ENCODE results near the gene MYO1D. TPM values are rescaled to one million over a fixed set of nuclear protein-coding genes. Genes with fewer than 3 reads are reported as not detected.

MYO1D gene
- total RNA-seq, 4 donors from 2014 or later, result 247 to 569 (median 444) TPM

DNA sequence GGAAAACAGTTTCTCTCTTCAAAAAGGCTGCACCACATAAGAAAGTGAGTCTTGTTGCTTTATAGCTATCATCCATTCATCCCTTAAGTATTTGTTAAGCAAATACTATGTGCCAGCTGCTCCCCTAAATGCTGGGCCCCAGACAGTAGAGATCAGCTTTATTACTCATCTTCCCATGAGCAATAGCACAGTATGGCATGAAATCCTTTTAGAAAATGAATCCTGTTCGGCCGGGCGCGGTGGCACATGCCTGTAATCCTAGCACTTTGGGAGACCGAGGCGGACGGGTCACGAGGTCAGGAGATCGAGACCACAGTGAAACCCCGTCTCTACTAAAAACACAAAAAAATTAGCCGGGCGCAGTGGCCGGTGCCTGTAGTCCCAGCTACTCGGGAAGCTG lies 99.5 kb downstream of the MYO1D start:
- TF ChIP-seq POLR2AphosphoS5 (IDR thresholded peaks at IDR 0.05), result no peak
- TF ChIP-seq, protein P1, sequence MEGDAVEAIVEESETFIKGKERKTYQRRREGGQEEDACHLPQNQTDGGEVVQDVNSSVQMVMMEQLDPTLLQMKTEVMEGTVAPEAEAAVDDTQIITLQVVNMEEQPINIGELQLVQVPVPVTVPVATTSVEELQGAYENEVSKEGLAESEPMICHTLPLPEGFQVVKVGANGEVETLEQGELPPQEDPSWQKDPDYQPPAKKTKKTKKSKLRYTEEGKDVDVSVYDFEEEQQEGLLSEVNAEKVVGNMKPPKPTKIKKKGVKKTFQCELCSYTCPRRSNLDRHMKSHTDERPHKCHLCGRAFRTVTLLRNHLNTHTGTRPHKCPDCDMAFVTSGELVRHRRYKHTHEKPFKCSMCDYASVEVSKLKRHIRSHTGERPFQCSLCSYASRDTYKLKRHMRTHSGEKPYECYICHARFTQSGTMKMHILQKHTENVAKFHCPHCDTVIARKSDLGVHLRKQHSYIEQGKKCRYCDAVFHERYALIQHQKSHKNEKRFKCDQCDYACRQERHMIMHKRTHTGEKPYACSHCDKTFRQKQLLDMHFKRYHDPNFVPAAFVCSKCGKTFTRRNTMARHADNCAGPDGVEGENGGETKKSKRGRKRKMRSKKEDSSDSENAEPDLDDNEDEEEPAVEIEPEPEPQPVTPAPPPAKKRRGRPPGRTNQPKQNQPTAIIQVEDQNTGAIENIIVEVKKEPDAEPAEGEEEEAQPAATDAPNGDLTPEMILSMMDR (IDR thresholded peaks at IDR 0.05), result no peak
- no peak for TF ChIP-seq EP300 (IDR thresholded peaks at IDR 0.05; ENCODE audit: low read depth)
- TF ChIP-seq POLR2A (IDR thresholded peaks at IDR 0.05), result no peak
- intact Hi-C loops (cut with DNase I; ENCODE audit: low total_unique reads), result no loop called here
- Histone ChIP-seq H3K9me3 (no peaks in the 10 kb centered on the region), H3K4me3 (no peak overlapping the region), H3K36me3 (no peaks in the 10 kb centered on the region), H3K27ac (peak overlapping the region; percentile 23 to 71 (median 62)), H3K4me1 (peaks cover 0 to 33% (median 18%) of the 10 kb centered on the region in 4 donors), H3K27me3 (no peaks in the 10 kb centered on the region)
- in situ Hi-C loops (cut with MboI; ENCODE audit: low pct_ligation_motif_present in 1 of 4, low pct_unique_long_range_greater_than_20kb in 1 of 4, low sequenced_read_pairs in 3 of 4), result loop anchor here in 2 of 4 donors (25.0 kb wide), 1 partner anchor 135 kb away; no protein-coding TSS in a partner anchor
- no peak for DNase-seq
- 17 to 88% methylated on average over 2 to 14 of the region's 14 CpGs for WGBS, 2 donors (ENCODE audit: low coverage in 1 of 2)

DNA sequence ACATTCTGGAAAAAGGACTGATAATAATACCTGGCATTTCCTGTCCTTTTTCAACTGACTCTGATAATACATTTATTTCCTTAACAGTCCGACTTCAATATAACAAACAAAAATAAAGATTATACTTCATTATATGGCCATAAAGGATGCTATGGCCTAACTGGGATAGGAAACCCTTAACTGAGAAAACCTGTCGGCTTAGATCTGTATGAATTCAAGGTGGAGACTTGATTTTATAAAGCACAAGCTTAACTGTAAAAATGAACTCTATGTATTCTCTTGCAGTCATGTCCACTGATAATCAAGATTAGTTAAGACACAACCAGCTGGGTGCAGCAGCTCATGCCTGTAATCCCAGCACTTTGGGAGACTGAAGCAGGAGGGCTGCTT lies 102.2 kb downstream of the MYO1D start:
- in situ Hi-C loops (cut with MboI; ENCODE audit: low pct_ligation_motif_present in 1 of 4, low pct_unique_long_range_greater_than_20kb in 1 of 4, low sequenced_read_pairs in 3 of 4) (loop anchor here in 3 of 4 donors (25.0 kb wide), 4 partner anchors 112 to 312 kb away; partner anchors contain the start of gene CDK5R1 (in 1 of the 3)), intact Hi-C loops (cut with DNase I; ENCODE audit: low total_unique reads) (no loop called here)
- Histone ChIP-seq H3K36me3 (no peaks in the 10 kb centered on the region), H3K4me3 (no peak overlapping the region), H3K27ac (peak overlapping the region in 3 of 4 donors; percentile 34 to 43 (median 38)), H3K9me3 (no peaks in the 10 kb centered on the region), H3K4me1 (peaks cover 0 to 33% (median 20%) of the 10 kb centered on the region in 4 donors), H3K27me3 (no peaks in the 10 kb centered on the region)
- DNase-seq, result no peak
- 47 to 53% methylated on average over 2 of the region's 2 CpGs for WGBS, 2 donors (ENCODE audit: low coverage in 1 of 2)
- TF ChIP-seq EP300 (IDR thresholded peaks at IDR 0.05; ENCODE audit: low read depth) (no peak), POLR2AphosphoS5 (IDR thresholded peaks at IDR 0.05) (no peak), POLR2A (IDR thresholded peaks at IDR 0.05) (no peak)
- TF ChIP-seq, protein P1 (IDR thresholded peaks at IDR 0.05), result no peak

DNA sequence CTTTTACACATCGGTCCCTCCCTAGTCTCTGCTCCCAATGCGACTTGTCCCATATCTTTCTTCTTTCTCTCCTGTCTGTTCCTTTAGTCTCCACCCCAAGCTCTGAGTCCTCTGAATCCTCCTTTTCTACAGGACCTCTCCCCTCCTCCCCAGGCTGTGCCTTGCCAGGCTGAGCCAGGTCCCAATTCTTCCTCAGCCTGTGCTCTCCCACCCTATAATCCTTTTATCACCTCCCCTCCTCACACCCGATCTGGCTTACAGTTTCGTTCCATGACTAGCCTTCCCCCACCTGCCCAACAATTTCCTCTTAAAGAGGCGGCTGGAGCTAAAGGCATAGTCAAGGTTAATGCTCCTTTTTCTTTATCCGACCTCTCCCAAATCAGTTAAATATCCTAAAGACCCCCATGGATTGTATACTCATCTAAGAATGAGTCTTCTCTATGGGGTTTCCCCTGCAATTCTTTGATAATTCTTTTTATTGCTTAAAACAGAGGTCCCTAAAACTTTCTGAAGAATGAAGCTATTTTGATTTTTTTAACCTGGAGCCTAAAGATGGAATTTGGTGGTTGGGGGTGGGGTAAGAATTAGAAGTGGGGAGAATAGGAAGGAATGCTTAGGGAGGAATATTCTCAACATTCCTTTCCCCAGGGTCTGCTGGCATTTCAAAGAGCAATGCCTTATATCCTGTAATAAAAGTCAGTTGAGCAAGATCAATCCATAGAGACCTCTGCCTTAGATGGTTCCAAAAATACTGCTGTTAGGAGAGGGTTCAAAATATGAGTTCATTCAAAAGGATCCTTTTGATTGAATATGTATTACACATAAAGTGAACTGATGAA lies 102.8 kb downstream of the MYO1D start:
- Histone ChIP-seq H3K27me3 (no peaks in the 10 kb centered on the region), H3K27ac (no peak overlapping the region), H3K4me3 (no peak overlapping the region), H3K9me3 (no peaks in the 10 kb centered on the region), H3K36me3 (no peaks in the 10 kb centered on the region), H3K4me1 (peaks cover 0 to 35% (median 21%) of the 10 kb centered on the region in 4 donors)
- intact Hi-C loops (cut with DNase I; ENCODE audit: low total_unique reads) (no loop called here), in situ Hi-C loops (cut with MboI; ENCODE audit: low pct_ligation_motif_present in 1 of 4, low pct_unique_long_range_greater_than_20kb in 1 of 4, low sequenced_read_pairs in 3 of 4) (loop anchor here in 3 of 4 donors (25.0 kb wide), 3 partner anchors 112 to 312 kb away; partner anchors contain the start of gene CDK5R1 (in 1 of the 3))
- 78% methylated on average over 6 of the region's 6 CpGs for WGBS, 2 donors (ENCODE audit: low coverage in 1 of 2)
- DNase-seq, result no peak
- no peak for TF ChIP-seq POLR2AphosphoS5 (IDR thresholded peaks at IDR 0.05)
- no peak for TF ChIP-seq EP300 (IDR thresholded peaks at IDR 0.05; ENCODE audit: low read depth)
- no peak for TF ChIP-seq POLR2A (IDR thresholded peaks at IDR 0.05)
- TF ChIP-seq, protein P1 (IDR thresholded peaks at IDR 0.05), result no peak

DNA sequence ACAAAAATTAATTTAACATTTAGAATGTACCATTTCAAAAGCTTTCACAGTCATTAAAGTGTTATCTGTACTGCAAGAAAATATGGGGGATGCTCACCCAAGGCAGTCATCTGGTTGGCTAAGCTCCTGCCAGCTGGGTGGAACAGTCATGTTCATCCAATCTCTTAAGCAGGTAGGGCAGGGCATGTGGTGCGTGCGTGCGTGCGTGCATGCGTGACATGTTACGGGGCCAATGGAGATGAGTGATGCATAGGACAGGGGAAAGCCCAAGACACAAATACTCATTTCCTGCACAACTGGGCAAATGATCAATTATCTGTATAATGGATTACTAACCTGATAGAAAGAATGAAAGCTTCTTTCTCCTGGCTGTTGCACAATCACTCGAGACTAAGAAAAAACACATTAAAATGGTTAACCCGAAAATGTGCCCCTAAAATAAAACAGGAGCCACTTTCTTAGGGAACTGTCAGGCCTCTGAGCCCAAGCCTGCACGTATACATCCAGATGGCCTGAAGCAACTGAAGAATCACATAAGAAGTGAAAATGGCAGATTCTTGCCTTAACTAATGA lies 104.4 kb downstream of the MYO1D start:
- WGBS, 2 donors (ENCODE audit: low coverage in 1 of 2), result 86% methylated on average over 9 of the region's 9 CpGs; no CpG with 5 or more reads in 1 of the 2 donors
- intact Hi-C loops (cut with DNase I; ENCODE audit: low total_unique reads), result no loop called here
- in situ Hi-C loops (cut with MboI; ENCODE audit: low pct_ligation_motif_present in 1 of 4, low pct_unique_long_range_greater_than_20kb in 1 of 4, low sequenced_read_pairs in 3 of 4), result loop anchor here in 3 of 4 donors (25.0 kb wide), 3 partner anchors 110 to 310 kb away; partner anchors contain the start of gene CDK5R1 (in 1 of the 3)

More for the DNA sequence above, 104.4 kb downstream of the MYO1D start:
- H3K27ac ChIP-seq, result no peak overlapping the region
- H3K4me3 ChIP-seq, result no peak overlapping the region
- no peak for DNase-seq
- no peaks in the 10 kb centered on the region for H3K27me3 ChIP-seq
- H3K9me3 ChIP-seq, result no peaks in the 10 kb centered on the region
- peaks cover 0 to 4% (median 0%) of the 10 kb centered on the region in 4 donors for H3K36me3 ChIP-seq
- peaks cover 0 to 36% (median 16%) of the 10 kb centered on the region in 4 donors for H3K4me1 ChIP-seq
- TF ChIP-seq POLR2AphosphoS5 (IDR thresholded peaks at IDR 0.05), result no peak
- TF ChIP-seq, protein P1 (IDR thresholded peaks at IDR 0.05), result no peak
- no peak for TF ChIP-seq POLR2A (IDR thresholded peaks at IDR 0.05)
- no peak for TF ChIP-seq EP300 (IDR thresholded peaks at IDR 0.05; ENCODE audit: low read depth)
